WTC11 (cell line): ENCODE results near the gene JCAD. TPM values are rescaled to one million over a fixed set of nuclear protein-coding genes. Genes with fewer than 3 reads are reported as not detected.

Experiments
- ATAC-seq: fragments of 200-7000 bp; cut with Tn5 transposase; 2 replicates; pipeline ENCODE4 v1.10.0; 2021; ENCODE audit warnings: mild to moderate bottlenecking, moderate library complexity
- CTCF ChIA-PET: fragments of 300-600 bp; sonication (Branson Sonifier 250); formaldehyde crosslinking; loops from one replicate; lab custom pipeline; 2021; ENCODE audit warnings: antibody characterized with exemption; lab: Charles Lee
- POLR2A ChIA-PET: fragments of 350-600 bp; sonication (Branson Sonifier 250); formaldehyde crosslinking; loops from one replicate; lab custom pipeline; 2021; ENCODE audit warnings: antibody characterized with exemption; lab: Charles Lee
- DNase-seq: peaks from one replicate; pipeline ENCODE4 v3.0.0; 2021; ENCODE audit warnings: low spot score
- H3K27ac Mint-ChIP-seq: 2 replicates; pipeline ENCODE4 v1.8.0; 2021; ENCODE audit warnings: mixed read lengths
- H3K27me3 Mint-ChIP-seq: 2 replicates; pipeline ENCODE4 v1.8.0; 2021; ENCODE audit warnings: low read depth, mild to moderate bottlenecking, moderate library complexity, mixed read lengths
- H3K36me3 Mint-ChIP-seq: 2 replicates; pipeline ENCODE4 v1.8.0; 2021; ENCODE audit warnings: mixed read lengths
- H3K4me1 Mint-ChIP-seq: 2 replicates; pipeline ENCODE4 v1.8.0; 2022; ENCODE audit warnings: mixed read lengths
- H3K4me3 Mint-ChIP-seq: 2 replicates; pipeline ENCODE4 v1.8.0; 2021; ENCODE audit warnings: mild to moderate bottlenecking, moderate library complexity, mixed read lengths
- H3K9me3 Mint-ChIP-seq: 2 replicates; pipeline ENCODE4 v1.8.0; 2021; ENCODE audit warnings: mixed read lengths
- CREM ChIP-seq: sonication (generic); formaldehyde crosslinking; IDR thresholded peaks from 2 replicates; pipeline ENCODE4 v1.8.1; 2022; ENCODE audit warnings: mild to moderate bottlenecking, missing genetic modification reagents, moderate library complexity
- E2F1 ChIP-seq: sonication (generic); formaldehyde crosslinking; IDR thresholded peaks from 2 replicates; pipeline ENCODE4 v1.8.0; 2022; ENCODE audit warnings: mild to moderate bottlenecking, missing genetic modification reagents
- EMX1 ChIP-seq: fragments of 250-450 bp; sonication (Bioruptor Pico); IDR thresholded peaks from 2 replicates; pipeline ENCODE4 v1.8.0; 2021; ENCODE audit warnings: mild to moderate bottlenecking
- ETV6 ChIP-seq: sonication (generic); formaldehyde crosslinking; IDR thresholded peaks from 2 replicates; pipeline ENCODE4 v1.8.1; 2022; ENCODE audit warnings: mild to moderate bottlenecking, missing genetic modification reagents
- HMGXB4 ChIP-seq: sonication (generic); formaldehyde crosslinking; IDR thresholded peaks from 2 replicates; pipeline ENCODE4 v1.8.1; 2023; ENCODE audit warnings: mild to moderate bottlenecking, moderate library complexity, missing genetic modification reagents
- IRF1 ChIP-seq: sonication (generic); formaldehyde crosslinking; IDR thresholded peaks from 2 replicates; pipeline ENCODE4 v1.8.0; 2023; ENCODE audit warnings: missing genetic modification reagents
- IRF2 ChIP-seq: sonication (generic); formaldehyde crosslinking; IDR thresholded peaks from 2 replicates; pipeline ENCODE4 v1.8.0; 2022; ENCODE audit warnings: low read depth, missing genetic modification reagents, borderline replicate concordance
- KAT7 ChIP-seq: sonication (generic); formaldehyde crosslinking; IDR thresholded peaks from 2 replicates; pipeline ENCODE4 v1.8.1; 2023; ENCODE audit warnings: missing genetic modification reagents, mild to moderate bottlenecking, borderline replicate concordance
- MLX ChIP-seq: sonication (generic); formaldehyde crosslinking; IDR thresholded peaks from 2 replicates; pipeline ENCODE4 v1.8.1; 2023; ENCODE audit warnings: mild to moderate bottlenecking, missing genetic modification reagents, moderate library complexity
- PREB ChIP-seq: sonication (generic); formaldehyde crosslinking; IDR thresholded peaks from 2 replicates; pipeline ENCODE4 v1.8.1; 2022; ENCODE audit warnings: mild to moderate bottlenecking, missing genetic modification reagents, moderate library complexity, borderline replicate concordance
- PRRX2 ChIP-seq: fragments of 250-450 bp; sonication (Bioruptor Pico); IDR thresholded peaks from 2 replicates; pipeline ENCODE4 v1.8.0; 2021; ENCODE audit warnings: mild to moderate bottlenecking
- RELA ChIP-seq: sonication (generic); formaldehyde crosslinking; IDR thresholded peaks from 2 replicates; pipeline ENCODE4 v1.8.1; 2022; ENCODE audit warnings: missing genetic modification reagents, mild to moderate bottlenecking, borderline replicate concordance
- SOX15 ChIP-seq: fragments of 250-450 bp; sonication (Bioruptor Pico); IDR thresholded peaks from 2 replicates; pipeline ENCODE4 v1.9.0; 2021; ENCODE audit warnings: mild to moderate bottlenecking
- TCF7 ChIP-seq: sonication (generic); formaldehyde crosslinking; IDR thresholded peaks from 2 replicates; pipeline ENCODE4 v1.8.0; 2022; ENCODE audit warnings: mild to moderate bottlenecking, low read depth, missing genetic modification reagents, moderate library complexity
- TEAD1 ChIP-seq: sonication (generic); formaldehyde crosslinking; IDR thresholded peaks from 2 replicates; pipeline ENCODE4 v1.8.0; 2022; ENCODE audit warnings: mild to moderate bottlenecking, missing genetic modification reagents
- USF1 ChIP-seq: sonication (generic); formaldehyde crosslinking; IDR thresholded peaks from 2 replicates; pipeline ENCODE4 v1.8.0; 2022; ENCODE audit warnings: mild to moderate bottlenecking, missing genetic modification reagents
- ZBTB43 ChIP-seq: sonication (generic); formaldehyde crosslinking; IDR thresholded peaks from 2 replicates; pipeline ENCODE4 v1.8.1; 2023; ENCODE audit warnings: mild to moderate bottlenecking, missing genetic modification reagents
- ZMAT4 ChIP-seq: fragments of 250-450 bp; sonication (Bioruptor Pico); IDR thresholded peaks from 2 replicates; pipeline ENCODE4 v1.9.0; 2021; ENCODE audit warnings: mild to moderate bottlenecking
- ZNF219 ChIP-seq: sonication (generic); formaldehyde crosslinking; IDR thresholded peaks from 2 replicates; pipeline ENCODE4 v1.8.0; 2023; ENCODE audit warnings: missing genetic modification reagents, mild to moderate bottlenecking, borderline replicate concordance
- ZNF263 ChIP-seq: sonication (generic); formaldehyde crosslinking; IDR thresholded peaks from 2 replicates; pipeline ENCODE4 v1.8.1; 2022; ENCODE audit warnings: low read depth, mild to moderate bottlenecking, moderate library complexity, missing genetic modification reagents
- ZNF281 ChIP-seq: sonication (generic); formaldehyde crosslinking; IDR thresholded peaks from 2 replicates; pipeline ENCODE4 v1.8.0; 2023; ENCODE audit warnings: mild to moderate bottlenecking, missing genetic modification reagents
- ZNF512 ChIP-seq: sonication (generic); formaldehyde crosslinking; IDR thresholded peaks from 2 replicates; pipeline ENCODE4 v1.8.1; 2022; ENCODE audit warnings: missing genetic modification reagents, borderline replicate concordance
- total RNA-seq: library from RNA; stranded (reverse); gene quantifications from 3 replicates; pipeline ENCODE4 v1.2.3, GENCODE V29; 2021

JCAD gene
- total RNA-seq, 1 experiment from 2014 or later, result 1.8 TPM

- Mint-ChIP-seq H3K27me3 (no peaks in the 10 kb centered on the region; the same call in 1 of the 2 replicates), H3K36me3 (no peaks in the 10 kb centered on the region), H3K27ac (no peak overlapping the region), H3K4me1 (peaks cover 10% of the 10 kb centered on the region), H3K4me3 (no peak overlapping the region), H3K9me3 (peaks cover 5% of the 10 kb centered on the region)
- no peak for ATAC-seq
- POLR2A ChIA-PET, result no interaction called here
- TF ChIP-seq MLX (no peak), PREB (no peak), KAT7 (CRISPR knock-in tag) (no peak), ZNF263 (CRISPR knock-in tag) (no peak), TCF7 (no peak), ZNF219 (CRISPR knock-in tag) (no peak), PRRX2 (CRISPR knock-in tag) (no peak), EMX1 (no peak), ZMAT4 (CRISPR knock-in tag) (no peak), IRF2 (CRISPR knock-in tag) (no peak)
- DNase-seq, result no peak
- CTCF ChIA-PET, result no interaction called here
Observed at GRCh38 chr10:30083934-30084333, 24.5 kb upstream of the JCAD start.

GRCh38 chr10:30081182-30081581 is 21.8 kb upstream of the JCAD start:
- ATAC-seq (no peak), DNase-seq (no peak)
- Mint-ChIP-seq H3K4me3 (no peak overlapping the region), H3K27me3 (no peaks in the 10 kb centered on the region; the same call in 1 of the 2 replicates), H3K4me1 (peaks cover 3% of the 10 kb centered on the region; the same call in 1 of the 2 replicates), H3K36me3 (no peaks in the 10 kb centered on the region), H3K27ac (no peak overlapping the region), H3K9me3 (peaks cover 5% of the 10 kb centered on the region)
- POLR2A ChIA-PET, result no interaction called here
- CTCF ChIA-PET, result interaction anchor here (0.9 kb wide), 1 partner anchor 10 kb away, joined by 3 read pairs; no protein-coding TSS in a partner anchor
- TF ChIP-seq EMX1 (no peak), HMGXB4 (CRISPR knock-in tag) (no peak), RELA (no peak), ZMAT4 (CRISPR knock-in tag) (no peak), CREM (CRISPR knock-in tag) (no peak), ZNF281 (CRISPR knock-in tag) (no peak), IRF1 (CRISPR knock-in tag) (no peak), ETV6 (no peak), SOX15 (CRISPR knock-in tag) (no peak), E2F1 (CRISPR knock-in tag) (no peak), TEAD1 (CRISPR knock-in tag) (no peak), ZBTB43 (CRISPR knock-in tag) (no peak), ZNF219 (CRISPR knock-in tag) (no peak), ZNF512 (CRISPR knock-in tag) (no peak), USF1 (no peak)
